Muscle layer of colon (tissue), 2 donors: ENCODE data around the gene SCFD2.

Source experiments
- H3K27ac ChIP-seq: one replicate; pipeline ENCODE4 v1.7.0; 2013; ENCODE audit warnings: low read depth, mild to moderate bottlenecking, low read length, moderate library complexity
- H3K27me3 ChIP-seq, 2 donors: one replicate each; pipeline ENCODE4 v1.7.0; 2013; ENCODE audit warnings: low read length in 2 of 2, mild to moderate bottlenecking in 2 of 2; ENCODE audit not compliant: insufficient read depth in 2 of 2, control insufficient read depth in 1 of 2
- H3K36me3 ChIP-seq: one replicate; pipeline ENCODE4 v1.7.0; 2013; ENCODE audit warnings: mild to moderate bottlenecking, low read length; ENCODE audit not compliant: insufficient read depth
- H3K4me1 ChIP-seq: one replicate; pipeline ENCODE4 v1.7.0; 2013; ENCODE audit warnings: mild to moderate bottlenecking, low read length; ENCODE audit not compliant: insufficient read depth
- H3K4me3 ChIP-seq, 2 donors: one replicate each; pipeline ENCODE4 v1.7.0; 2013; ENCODE audit warnings: low read length in 2 of 2, low read depth in 1 of 2, mild to moderate bottlenecking in 1 of 2, moderate library complexity in 1 of 2
- H3K9ac ChIP-seq: one replicate; pipeline ENCODE4 v1.7.0; 2013; ENCODE audit warnings: low read length
- H3K9me3 ChIP-seq: one replicate; pipeline ENCODE4 v1.7.0; 2013; ENCODE audit warnings: mild to moderate bottlenecking, low read length
- donor health status: abdominal sarcoma.
- donor health status: Adenocarcinoma of cecum.

SCFD2 gene

GRCh38 chr4:52952540-52952939 is 413.3 kb downstream of the SCFD2 start:
- Histone ChIP-seq H3K27me3 (no peaks in the 10 kb centered on the region), H3K36me3 (no peaks in the 10 kb centered on the region), H3K9me3 (no peaks in the 10 kb centered on the region), H3K4me3 (no peak overlapping the region), H3K9ac (no peak overlapping the region), H3K4me1 (peaks cover 11% of the 10 kb centered on the region), H3K27ac (no peak overlapping the region)

DNA sequence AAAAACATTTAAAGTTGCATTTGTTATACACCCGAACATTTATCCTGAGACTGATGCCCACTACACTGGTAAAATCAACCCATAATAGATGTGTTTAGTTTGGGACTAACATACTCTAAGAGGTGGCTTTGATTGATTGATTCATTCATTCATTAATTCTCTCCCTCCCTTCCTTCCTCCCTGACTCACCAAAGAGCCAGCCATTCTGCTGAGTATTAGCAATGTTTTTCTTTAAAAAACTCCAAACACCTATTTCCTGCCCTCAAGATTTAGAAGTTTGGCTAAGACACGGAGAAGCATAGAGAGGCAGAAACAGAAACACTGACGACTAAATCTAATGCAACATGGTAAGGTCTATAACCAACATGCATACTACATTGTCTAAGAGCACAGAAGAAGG is 414.8 kb downstream of the SCFD2 start:
- Histone ChIP-seq H3K9ac (no peak overlapping the region), H3K27me3 (no peaks in the 10 kb centered on the region), H3K36me3 (no peaks in the 10 kb centered on the region), H3K4me3 (no peak overlapping the region), H3K4me1 (no peaks in the 10 kb centered on the region), H3K9me3 (no peaks in the 10 kb centered on the region), H3K27ac (no peak overlapping the region)

DNA sequence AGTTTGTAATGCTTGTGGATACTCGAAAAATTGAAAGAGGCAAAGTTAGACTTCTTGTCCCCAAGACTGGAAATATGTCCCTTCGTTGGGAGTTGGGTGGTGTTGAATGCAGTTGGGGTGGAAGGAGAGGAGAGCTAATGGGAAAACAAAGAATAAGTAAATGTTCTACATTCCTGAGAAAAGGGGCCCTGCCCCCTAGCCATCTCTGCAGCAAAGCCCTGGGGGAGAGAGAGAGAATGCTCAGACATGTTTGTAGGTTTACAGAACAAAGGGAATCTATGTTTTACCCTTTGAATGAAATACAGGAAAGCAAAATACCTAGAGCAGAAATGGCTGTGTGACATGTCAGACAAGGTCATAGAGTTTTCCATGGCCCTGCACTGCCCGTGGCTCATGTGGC is 415.6 kb downstream of the SCFD2 start:
- no peaks in the 10 kb centered on the region for H3K4me1 ChIP-seq
- H3K4me3 ChIP-seq, result no peak overlapping the region
- no peak overlapping the region for H3K9ac ChIP-seq
- no peak overlapping the region for H3K27ac ChIP-seq
- no peaks in the 10 kb centered on the region for H3K27me3 ChIP-seq
- no peaks in the 10 kb centered on the region for H3K36me3 ChIP-seq
- H3K9me3 ChIP-seq, result no peaks in the 10 kb centered on the region

GRCh38 chr4:52949336-52949735 is 416.5 kb downstream of the SCFD2 start:
- no peak overlapping the region for H3K9ac ChIP-seq
- no peaks in the 10 kb centered on the region for H3K9me3 ChIP-seq
- H3K4me3 ChIP-seq, result no peak overlapping the region
- H3K4me1 ChIP-seq, result no peaks in the 10 kb centered on the region
- H3K36me3 ChIP-seq, result no peaks in the 10 kb centered on the region
- H3K27me3 ChIP-seq, result no peaks in the 10 kb centered on the region
- H3K27ac ChIP-seq, result no peak overlapping the region

GRCh38 chr4:52948057-52948423 is 417.8 kb downstream of the SCFD2 start:
- Histone ChIP-seq H3K4me1 (no peaks in the 10 kb centered on the region), H3K4me3 (no peak overlapping the region), H3K36me3 (no peaks in the 10 kb centered on the region), H3K27me3 (no peaks in the 10 kb centered on the region), H3K9ac (no peak overlapping the region), H3K9me3 (no peaks in the 10 kb centered on the region), H3K27ac (no peak overlapping the region)

DNA sequence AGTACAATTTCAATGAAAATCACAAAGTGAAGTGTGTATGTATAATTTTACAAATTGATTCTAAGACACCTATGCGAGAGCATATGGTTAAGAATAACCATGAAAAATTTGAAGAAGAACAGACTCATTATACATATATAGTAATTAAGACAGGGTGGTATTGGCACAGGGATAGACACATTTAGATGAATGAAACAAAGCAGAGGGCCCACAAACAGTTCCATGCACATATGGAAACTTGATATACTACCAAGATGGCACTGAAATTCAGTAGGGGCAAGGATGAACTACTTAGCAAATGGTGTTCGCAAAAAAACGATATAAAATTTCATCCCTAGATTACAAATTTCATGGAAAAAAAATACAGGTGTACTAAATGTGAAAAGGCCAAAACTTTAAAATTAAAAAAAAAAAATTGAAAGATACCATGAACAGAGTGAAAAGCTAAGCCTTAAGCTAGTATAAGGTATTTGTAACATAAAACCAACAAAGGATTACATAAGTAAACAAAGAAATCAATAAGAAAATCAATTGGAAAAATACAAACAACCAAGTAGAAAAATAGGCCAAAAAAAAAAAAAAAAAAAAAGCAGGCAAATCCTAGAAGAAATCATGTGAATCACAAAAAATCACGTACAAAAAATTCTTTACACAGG is 418.3 kb downstream of the SCFD2 start:
- H3K36me3 ChIP-seq, result no peaks in the 10 kb centered on the region
- no peaks in the 10 kb centered on the region for H3K9me3 ChIP-seq
- no peaks in the 10 kb centered on the region for H3K4me1 ChIP-seq
- H3K9ac ChIP-seq, result no peak overlapping the region
- no peak overlapping the region for H3K4me3 ChIP-seq
- H3K27me3 ChIP-seq, result no peaks in the 10 kb centered on the region
- H3K27ac ChIP-seq, result no peak overlapping the region

DNA sequence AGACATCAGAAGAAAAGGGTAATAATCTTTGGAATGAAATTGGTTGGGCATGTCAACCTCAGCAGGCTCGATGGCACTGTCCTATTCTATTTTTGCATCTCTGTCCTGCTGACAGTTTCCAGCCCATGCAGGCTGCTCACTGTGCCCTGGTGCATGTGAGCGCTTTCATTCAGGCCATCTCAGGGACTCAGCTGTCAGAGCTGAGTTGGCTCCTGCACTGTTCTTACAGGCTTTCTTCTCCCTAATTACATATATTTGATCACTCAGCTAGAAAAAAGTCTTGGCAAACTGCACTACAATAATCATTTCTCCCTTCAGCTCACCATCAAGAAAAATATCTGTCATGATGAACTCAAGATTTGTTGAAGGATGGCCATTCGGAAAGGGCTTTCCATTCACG is 419.0 kb downstream of the SCFD2 start:
- H3K9me3 ChIP-seq, result no peaks in the 10 kb centered on the region
- H3K9ac ChIP-seq, result no peak overlapping the region
- H3K27ac ChIP-seq, result no peak overlapping the region
- no peak overlapping the region for H3K4me3 ChIP-seq
- H3K27me3 ChIP-seq, result no peaks in the 10 kb centered on the region
- no peaks in the 10 kb centered on the region for H3K36me3 ChIP-seq
- no peaks in the 10 kb centered on the region for H3K4me1 ChIP-seq

- Histone ChIP-seq H3K27ac (no peak overlapping the region), H3K27me3 (no peaks in the 10 kb centered on the region), H3K9ac (no peak overlapping the region), H3K4me3 (no peak overlapping the region), H3K9me3 (no peaks in the 10 kb centered on the region), H3K4me1 (no peaks in the 10 kb centered on the region), H3K36me3 (no peaks in the 10 kb centered on the region)
These were observed 419.9 kb downstream of the SCFD2 start for GRCh38 chr4:52945982-52946381.

- no peaks in the 10 kb centered on the region for H3K9me3 ChIP-seq
- H3K36me3 ChIP-seq, result no peaks in the 10 kb centered on the region
- no peaks in the 10 kb centered on the region for H3K27me3 ChIP-seq
- H3K4me3 ChIP-seq, result no peak overlapping the region
- H3K9ac ChIP-seq, result no peak overlapping the region
- H3K27ac ChIP-seq, result no peak overlapping the region
- no peaks in the 10 kb centered on the region for H3K4me1 ChIP-seq
These were observed 420.4 kb downstream of the SCFD2 start for GRCh38 chr4:52945326-52945898.

DNA sequence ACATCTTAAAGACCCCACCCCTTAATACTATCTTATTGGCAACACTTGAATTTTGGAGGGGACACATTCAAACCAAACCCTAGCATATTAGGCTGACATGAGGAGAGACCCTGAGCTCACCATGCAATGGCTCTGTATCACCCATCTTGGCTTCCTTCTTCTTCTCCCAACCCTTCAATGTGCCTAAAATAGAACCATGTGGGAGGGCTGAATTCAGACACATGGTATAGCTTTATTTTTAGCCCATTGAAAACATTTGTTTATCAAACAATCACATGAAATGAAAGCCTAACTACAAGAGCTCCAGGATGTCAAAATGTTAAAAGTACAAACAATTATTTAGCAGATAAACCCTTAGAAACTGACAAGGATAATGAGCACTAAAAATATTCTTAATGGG is 422.2 kb downstream of the SCFD2 start:
- H3K27me3 ChIP-seq, result no peaks in the 10 kb centered on the region
- H3K9ac ChIP-seq, result no peak overlapping the region
- no peaks in the 10 kb centered on the region for H3K4me1 ChIP-seq
- H3K9me3 ChIP-seq, result no peaks in the 10 kb centered on the region
- H3K27ac ChIP-seq, result no peak overlapping the region
- H3K36me3 ChIP-seq, result no peaks in the 10 kb centered on the region
- H3K4me3 ChIP-seq, result no peak overlapping the region

DNA sequence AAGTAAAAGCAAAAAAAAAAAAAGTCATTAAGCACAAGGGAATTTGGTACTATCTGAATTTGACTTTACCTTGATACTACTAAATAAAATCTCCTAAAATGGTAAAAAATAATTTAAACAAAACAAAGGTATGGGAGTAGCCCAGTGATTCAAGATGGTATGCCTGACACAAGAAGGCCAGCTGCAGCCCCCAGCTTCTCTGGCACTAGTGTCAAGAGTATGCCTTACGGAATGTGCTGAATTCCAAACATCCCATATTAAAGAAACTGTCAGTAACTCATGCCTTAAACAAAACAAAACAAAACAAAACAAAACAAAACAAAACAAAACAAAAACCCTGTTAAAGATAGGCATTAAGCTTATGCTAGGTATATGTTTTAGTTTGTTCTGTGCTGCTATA is 422.9 kb downstream of the SCFD2 start:
- no peak overlapping the region for H3K9ac ChIP-seq
- H3K27me3 ChIP-seq, result no peaks in the 10 kb centered on the region
- H3K27ac ChIP-seq, result no peak overlapping the region
- H3K36me3 ChIP-seq, result no peaks in the 10 kb centered on the region
- H3K4me3 ChIP-seq, result no peak overlapping the region
- no peaks in the 10 kb centered on the region for H3K9me3 ChIP-seq
- no peaks in the 10 kb centered on the region for H3K4me1 ChIP-seq

GRCh38 chr4:52941450-52941849 is 424.4 kb downstream of the SCFD2 start:
- Histone ChIP-seq H3K27ac (no peak overlapping the region), H3K36me3 (no peaks in the 10 kb centered on the region), H3K4me3 (no peak overlapping the region), H3K9me3 (no peaks in the 10 kb centered on the region), H3K4me1 (no peaks in the 10 kb centered on the region), H3K9ac (no peak overlapping the region), H3K27me3 (no peaks in the 10 kb centered on the region)
